Activated CD4-positive, alpha-beta T cell treated with anti-CD3 and anti-CD28 coated beads for 4 hours (primary cell): Measurements from ENCODE around the gene TNN.

Source experiments
- DNase-seq, 2 donors: peaks; one replicate each; pipeline ENCODE4 v3.0.0-alpha.2; 2020

The TNN gene

DNA sequence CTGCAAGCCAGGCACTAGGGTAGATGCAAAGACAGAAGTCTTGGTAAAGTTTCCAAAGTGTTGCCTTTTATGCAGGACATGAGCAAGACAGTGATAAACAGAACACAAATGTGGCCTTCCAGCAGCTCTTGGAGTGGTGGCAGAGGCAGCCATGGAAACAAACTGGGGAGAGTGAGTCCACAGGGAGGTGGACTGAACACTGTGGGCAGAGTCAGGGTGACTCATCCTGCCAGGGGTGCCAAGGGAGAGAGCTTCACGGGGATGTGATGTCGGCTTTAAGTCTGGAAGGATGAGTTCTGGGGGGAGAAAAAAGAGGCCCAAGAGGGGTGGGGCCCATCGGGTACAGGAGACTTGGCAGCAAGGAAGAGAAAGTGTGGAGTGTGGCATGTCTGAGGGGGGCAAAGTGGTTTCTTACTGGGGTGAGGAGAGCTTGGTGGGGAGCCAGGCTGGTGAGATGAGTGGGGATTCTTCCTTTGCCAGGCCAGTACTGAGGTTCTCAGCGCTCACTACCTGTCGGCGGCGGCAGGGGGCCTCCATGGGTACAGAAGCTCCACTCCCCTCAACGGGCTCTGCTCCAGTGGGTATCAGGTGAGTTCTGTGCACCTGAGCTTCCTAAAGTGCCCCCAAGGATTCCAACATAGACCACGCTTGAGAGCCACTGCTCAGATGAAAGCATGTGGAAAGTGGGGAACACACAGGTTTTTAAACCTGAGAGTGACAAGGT is 83.1 kb downstream of the TNN start:
- DNase-seq = no peak

DNA sequence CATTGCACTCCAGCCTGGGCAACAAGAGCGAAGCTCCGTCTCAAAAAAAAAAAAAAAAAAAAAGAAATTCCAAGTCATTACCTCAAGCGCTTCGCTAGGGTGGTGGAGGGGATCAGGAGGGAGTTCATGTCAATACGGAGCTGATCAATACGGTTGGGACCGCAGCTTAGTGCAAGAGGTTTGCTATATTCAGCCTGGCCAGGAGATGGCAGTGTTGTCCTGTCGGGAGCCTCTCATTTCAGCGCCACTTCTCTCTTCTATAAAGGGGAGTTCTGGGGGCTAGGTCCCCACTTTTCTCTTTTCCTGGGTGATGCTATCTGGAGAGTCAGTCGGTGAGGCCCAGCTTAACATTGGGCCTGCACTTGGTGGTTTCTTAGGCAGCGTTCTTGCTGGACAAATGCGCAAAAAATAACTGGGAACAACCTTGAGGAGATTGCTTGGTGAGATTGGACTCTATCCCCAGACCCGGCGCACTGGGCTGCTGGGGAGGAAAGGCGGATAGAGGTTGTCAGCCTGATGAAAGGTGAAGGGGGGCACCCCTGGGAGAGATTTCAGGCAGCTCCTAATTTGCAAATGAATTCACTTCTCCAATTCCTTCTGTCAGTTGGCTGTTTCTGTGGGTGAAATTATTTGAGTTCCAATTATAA is 84.5 kb downstream of the TNN start:
- DNase-seq = peak; percentile 56 to 76

DNA sequence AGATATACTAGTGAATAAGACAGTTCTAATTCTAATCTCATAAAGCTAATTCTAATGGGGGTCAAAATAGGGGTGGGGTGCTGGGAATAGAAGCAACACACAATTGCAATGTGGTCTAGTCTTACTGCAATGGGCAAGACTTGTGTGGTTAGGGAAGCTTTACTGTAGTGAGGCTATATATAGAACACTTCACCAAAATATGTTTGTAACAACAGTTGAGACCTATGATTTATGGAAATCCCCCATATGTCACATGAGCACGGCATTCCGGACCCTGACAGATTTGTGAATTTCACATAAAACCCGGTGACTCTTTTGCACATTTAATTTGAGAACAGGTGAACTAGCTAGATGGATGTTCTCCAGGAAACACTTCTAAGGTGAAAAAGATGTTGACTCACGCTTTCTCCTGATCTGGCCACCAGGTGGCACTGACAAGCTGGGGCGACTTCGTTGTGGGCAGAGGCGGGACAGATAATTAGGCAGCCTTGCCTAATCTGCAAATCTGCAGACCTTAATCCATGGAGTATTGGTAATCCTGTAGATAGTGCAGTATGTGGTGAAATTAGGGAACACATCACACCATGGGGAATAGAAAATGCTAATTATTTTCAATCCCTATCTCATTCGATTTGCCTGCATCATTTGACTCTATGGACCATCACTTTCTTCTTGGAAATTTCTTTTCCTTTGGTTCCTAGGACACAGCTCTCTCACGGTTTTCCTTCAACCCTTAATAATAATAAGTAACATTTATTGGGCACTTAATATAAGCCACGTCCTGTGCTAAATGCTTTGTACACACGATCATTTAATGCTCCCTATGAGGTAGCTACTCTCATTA is 87.2 kb downstream of the TNN start:
- DNase-seq = peak; percentile 66 to 82

- no peak for DNase-seq
Measured at GRCh38 chr1:175155473-175155856, 87.8 kb downstream of the TNN start.

- no peak for DNase-seq
Measured at GRCh38 chr1:175155936-175156335, 88.3 kb downstream of the TNN start.

DNA sequence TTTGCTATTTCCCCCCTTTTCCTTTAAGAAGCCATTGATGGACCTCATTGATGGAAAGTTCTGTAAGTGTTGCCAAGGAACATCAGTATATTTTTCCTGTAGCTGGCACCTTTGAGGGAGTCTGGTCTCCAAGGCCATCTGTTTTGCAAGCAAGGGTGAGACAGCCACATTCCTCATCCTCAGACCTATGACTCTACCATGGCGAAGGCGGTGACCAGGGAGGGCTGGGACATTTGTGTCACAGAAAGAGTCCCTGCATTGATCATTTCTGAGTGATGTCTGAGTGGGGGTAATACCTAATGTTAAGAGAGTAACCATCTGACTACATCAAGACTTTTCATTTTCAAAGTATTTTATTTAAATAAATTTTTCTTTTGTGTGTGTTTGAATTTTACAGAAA is 89.6 kb downstream of the TNN start:
- no peak for DNase-seq

DNA sequence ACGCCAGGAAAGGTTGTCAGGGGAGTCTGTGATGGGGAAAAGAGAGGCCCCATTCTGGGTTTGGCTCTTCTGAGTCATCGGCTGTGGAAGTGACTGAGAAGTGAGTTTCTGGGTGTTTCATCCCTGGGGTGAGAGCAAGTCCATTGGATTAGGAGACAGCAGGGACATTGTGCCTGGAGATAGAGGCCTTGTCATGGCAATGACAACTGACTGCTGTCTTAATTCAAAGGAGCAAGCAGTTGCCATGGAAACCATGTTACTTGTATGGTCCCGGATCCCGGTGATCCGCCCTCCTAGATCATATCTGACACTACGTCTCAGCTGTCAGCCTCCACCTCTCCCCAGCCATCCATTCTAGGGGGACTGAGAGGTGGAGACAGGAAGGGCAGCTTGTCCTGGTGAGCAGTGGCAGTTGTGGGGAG is 90.5 kb downstream of the TNN start:
- no peak for DNase-seq

DNA sequence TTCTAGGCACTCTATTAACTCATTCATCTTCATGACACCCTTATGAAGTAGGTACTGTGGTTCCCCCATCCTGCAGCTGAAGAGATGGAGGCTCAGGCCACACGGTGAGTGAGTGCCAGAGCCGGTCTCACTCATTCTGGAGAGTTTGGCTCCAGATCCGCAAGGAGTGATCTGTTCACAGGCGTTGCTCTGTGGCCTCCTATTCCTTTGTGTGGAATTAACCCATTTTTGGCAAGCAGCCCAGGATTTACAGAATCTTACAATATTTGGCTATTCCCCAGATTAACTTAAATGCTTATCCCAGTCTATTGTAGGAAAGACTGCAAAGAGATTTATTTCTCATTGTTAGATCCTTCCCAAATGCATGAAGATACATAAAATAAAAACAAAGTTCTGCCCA is 95.3 kb downstream of the TNN start:
- DNase-seq = no peak

DNA sequence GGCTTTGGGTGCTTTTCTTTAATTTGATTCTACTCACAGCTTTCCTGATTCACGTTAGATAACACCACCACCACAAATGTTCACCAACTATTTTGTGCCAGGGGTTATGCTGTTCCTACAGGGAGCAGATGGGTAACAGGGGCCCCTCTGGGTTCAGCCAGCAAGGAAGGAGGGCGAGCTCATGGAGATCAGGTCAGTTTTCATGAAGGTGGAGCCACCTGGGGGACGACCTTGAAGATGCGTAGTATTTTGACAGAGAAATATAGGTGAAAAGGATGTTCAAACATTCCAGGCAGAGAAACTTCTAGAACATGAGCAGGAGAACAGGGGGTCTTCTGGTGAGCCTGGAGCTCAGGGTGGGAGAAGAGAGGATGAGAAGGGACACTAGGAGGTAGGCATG is 96.1 kb downstream of the TNN start:
- no peak for DNase-seq

DNA sequence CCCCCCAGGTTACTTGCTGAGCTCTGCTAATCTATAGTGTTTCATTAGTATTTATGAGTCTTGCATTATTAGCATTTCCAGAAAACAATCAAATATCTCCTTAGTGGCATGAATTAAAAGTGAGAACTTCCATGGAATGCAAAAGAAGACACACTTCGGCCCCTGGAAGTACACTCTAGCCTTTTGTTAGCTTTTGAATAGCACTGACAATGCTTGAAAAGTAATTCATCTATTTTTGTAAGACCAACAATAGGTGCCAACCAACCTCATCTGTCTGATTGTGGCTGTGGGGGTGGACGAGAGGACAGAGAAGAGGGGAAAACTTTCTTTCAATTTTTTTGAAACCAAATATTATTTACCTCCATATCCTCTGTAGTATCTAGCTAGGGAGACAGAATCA is 97.1 kb downstream of the TNN start:
- no peak for DNase-seq

GRCh38 chr1:175166746-175167145 is 99.1 kb downstream of the TNN start:
- DNase-seq = no peak

DNA sequence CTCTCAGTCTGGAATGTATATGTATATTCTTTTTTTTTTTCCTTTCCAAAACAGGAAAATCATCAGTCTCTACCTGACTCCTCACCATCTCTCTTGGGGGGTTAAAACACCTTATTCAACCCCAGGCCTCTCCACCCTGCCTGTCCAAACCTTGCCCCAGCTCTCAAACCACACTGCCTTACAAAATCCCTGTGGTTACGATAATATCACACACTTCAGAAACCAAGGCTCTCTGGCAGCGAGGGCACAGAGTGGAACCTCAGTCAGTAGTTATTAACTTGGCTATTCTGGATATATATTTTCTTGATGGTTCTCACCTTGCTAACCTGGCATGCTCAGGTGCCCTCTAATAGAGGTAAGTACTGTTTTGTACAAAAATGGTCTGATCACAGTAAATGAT is 100.2 kb downstream of the TNN start:
- DNase-seq = no peak

DNA sequence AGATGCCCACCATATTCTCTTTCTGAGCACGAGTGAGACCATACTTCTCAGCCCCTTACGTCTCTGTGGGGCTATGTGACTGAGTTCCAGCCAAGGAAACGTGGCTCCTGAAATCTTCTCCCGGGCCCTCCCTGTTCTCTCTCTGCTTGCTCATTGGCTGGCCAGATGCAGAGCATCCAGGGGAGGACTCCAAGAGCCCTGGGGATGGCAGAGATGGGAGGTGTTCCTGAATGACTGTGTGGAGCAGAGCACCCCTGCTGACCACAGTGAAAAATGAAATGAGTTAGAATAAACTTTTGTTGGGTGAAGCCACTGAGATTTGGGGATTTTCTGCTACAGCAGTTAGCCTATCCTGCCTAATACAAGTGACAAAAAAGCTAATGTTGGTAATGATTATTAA is 101.1 kb downstream of the TNN start:
- DNase-seq = no peak

GRCh38 chr1:175169286-175170018 is 101.8 kb downstream of the TNN start:
- no peak for DNase-seq

- DNase-seq = no peak
Measured at GRCh38 chr1:175171036-175171913, 103.6 kb downstream of the TNN start.

DNA sequence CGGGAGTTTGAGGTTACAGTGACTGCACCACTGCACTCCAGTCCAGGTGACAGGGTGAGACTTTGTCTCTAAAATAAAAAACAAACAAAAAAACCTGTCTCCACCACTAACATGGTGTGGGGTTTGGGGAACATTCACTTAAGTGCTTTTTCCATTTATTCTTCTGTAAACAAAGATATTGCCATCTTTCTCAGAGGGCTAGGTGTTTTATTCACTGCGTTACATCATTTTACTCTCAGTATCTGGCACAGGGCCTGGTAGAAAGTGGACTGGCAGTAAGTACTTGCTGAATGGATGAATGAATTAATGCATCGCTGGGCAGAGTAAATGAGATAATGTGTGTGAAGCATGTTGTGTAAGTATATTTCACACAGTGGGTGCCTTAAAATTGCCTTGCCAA is 104.9 kb downstream of the TNN start:
- no peak for DNase-seq

GRCh38 chr1:175173531-175173930 is 105.9 kb downstream of the TNN start:
- no peak for DNase-seq

DNA sequence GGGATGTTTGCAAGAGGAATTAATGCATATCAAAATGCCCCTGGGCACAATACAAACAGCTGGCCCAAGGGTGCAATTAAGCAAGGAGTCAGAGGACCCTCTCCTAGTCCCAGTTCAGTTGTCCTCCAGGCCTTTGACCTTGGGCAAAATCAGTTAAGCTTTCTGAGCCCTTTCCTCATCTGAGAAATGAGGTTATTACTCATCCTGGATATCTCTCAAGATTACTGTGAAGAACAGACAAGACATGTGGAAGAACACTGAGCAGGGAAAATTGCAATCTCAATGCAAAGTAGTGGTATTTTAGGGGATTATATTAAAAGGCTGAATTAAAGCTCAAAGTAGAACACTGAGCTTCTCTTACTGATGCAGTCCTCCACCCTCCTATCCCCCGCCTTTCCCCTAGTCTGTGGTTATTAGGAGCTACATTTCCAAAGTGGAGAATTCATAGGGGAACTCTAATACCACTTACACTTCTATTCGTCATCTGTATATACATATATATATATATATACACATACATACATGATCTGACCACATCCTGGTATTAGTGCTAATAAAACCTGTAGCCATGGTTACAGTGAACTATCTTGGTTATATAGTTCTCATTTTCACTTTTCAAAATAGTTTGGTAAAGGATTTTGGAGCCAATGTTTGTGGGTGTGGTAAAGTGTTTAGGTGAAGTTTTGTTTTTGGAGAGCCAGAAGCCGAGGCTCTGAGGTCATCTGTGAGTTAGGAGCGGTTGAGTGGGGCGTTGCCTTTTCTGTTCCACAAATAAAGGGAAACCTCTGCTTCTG is 106.9 kb downstream of the TNN start:
- DNase-seq = no peak

DNA sequence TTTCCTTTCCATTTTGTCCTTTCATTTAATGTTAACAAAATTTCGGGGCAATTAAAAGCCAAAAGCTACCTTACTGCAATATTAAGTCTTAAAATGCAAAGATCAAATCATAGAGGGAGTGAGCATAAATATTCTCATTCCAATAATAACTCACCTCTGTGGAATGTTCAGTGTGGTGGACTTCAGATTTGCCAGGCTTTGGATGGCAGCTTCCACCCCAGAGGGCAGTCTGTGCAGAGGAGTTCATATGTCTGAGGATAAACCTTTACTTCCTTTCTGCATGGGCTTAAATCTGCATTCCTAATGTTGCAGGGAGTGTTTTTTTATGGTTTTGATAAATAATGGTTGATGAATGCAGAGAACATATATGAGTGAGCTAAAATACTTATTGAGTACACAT is 108.6 kb downstream of the TNN start:
- DNase-seq = no peak

GRCh38 chr1:175178056-175178455 is 110.4 kb downstream of the TNN start:
- no peak for DNase-seq

DNA sequence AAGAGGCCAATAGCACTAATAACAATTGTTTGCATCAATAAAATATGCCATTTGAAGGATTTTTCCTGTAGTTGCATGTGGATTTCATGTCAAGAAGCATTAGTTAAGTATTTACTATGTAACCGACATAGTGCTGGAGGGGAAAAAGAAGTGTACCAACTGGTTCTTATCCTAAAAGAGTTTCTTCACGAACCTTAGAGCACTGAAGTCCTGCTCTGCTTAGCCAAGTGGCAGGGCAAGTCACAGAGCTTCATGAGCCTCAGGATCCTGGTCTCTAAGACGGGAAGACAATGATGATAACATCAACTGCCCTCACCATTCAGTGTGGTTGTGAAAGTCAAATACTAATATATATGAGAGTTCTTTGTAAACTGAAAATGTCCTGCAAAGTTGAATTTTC is 110.8 kb downstream of the TNN start:
- no peak for DNase-seq
